Left hindlimb (tissue), 1 donor: ENCODE results near the gene ABR.
A peak's percentile ranks its signal among the peaks of the same experiment; 100 is the strongest.

Experiments used
- DNase-seq: peaks from one replicate; pipeline ENCODE4 v3.0.0-alpha.2; 2018

The ABR gene

DNA sequence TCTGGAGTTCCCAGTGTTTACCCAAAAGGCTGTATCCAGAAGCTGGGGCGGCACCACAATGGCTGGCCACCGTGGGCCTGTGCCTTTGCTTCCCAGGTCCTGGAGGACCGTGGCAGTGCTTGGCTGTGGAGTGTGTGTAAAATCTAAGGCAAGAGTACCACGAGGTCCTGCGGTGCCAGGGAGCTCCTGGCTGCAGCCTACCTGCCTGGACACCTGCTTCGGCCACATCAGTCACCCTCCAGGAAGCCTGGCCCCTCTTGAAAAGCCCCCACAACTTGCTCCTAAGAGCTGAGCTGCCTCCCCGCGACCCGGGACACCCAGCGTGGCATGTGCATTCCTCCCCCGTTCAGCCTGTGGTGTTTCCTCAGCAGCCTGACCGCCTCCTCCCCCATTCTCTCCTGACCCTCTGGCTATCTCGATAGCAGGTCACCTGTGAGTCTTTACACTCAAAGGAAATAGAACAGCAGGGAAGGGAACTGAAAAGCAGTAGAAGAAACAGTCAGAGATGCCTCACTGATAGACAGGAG, 174.9 kb downstream of the ABR start:
- DNase-seq: no peak

DNA sequence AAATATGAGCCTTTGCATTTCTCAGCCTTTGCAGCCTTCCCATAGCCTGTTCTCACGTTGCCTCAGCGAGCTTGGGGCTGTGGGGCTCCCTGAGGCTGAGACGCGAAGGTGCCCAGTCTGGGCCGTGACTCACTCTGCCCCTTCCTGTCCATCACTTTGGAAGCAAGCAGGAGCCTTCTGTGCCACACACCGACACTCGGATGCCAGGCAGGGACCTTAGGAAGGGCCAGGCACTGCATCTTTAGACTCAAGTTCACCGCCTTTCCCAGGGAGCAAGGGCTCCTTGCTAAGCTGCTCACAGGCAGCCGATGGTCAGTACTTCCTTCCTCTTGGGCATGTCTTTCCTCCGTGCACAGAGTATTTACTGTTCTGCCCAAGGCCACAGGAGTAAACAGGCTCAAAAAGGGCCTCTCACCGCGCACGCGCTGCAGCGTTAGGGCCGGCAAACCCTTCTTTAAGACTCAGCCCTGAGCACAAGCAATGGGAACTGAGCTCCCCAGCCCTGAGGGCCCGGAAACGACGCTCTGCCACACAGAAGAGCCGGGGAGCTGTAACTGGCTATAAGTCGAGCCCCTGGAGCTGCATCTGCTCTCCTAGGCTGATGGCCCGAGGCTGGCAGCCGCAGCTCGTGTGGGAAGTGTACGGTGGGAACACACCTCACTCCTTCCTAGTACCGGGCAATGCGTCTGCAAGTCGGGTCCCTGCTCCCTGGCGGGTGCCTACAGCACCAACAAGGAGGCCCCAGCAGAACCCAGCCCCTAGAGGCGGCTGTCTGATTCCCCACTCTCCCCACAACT, 175.6 kb downstream of the ABR start:
- DNase-seq: peak; percentile 35

DNA sequence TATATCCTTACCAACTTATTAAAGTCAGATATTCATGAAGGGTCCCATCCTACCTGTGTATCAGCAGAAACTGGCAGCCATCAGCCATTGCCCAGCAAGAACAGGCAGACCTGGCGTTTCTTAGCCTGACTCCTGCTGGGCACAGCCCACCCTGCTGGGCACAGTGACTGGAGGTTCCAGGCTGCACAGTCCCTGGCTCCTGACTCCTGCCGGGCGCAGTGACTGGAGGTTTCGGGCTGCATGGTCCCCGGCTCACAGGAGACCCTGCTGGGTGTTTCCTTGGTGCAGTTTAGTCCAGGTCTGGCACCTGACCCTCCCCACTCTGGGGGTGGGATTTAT, 176.2 kb downstream of the ABR start:
- DNase-seq: peak; percentile 36

DNA sequence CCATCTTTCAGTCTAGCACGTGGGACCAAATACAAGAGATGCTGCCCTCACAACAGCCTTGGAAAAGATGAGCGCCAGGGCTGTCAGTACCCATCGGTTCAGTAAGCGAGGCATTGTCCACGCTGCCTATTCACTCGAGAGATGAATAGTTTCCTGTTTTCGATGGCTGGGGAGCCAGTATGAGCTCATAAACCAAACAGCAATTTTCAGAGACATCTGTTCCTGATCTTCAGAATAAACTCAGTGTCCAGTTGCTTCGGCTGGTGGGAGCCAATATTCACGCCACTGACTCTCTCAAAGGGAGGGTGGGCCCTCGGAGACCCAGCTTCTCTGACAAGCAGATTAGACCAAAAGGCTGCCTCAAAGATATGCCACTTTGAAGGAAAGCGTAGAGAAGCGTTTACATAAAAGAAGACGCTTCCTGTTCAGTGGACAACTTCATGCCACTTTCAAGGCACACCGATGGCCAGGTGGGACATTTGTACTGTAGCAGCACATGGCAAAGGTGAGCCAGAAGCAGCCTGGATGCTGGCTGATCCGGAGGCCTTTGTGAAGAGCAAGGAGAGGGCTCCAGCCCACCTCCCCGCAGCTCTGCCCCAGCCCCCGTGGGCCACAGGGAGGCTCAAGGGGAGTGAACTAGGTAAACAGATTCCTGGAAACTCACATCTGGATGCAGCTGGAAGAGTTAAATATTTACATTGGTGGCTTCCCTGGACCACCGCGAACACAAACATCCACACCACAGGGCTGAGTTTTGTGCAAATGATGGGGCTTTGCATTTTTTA, 176.8 kb downstream of the ABR start:
- DNase-seq: peak; percentile 46

DNA sequence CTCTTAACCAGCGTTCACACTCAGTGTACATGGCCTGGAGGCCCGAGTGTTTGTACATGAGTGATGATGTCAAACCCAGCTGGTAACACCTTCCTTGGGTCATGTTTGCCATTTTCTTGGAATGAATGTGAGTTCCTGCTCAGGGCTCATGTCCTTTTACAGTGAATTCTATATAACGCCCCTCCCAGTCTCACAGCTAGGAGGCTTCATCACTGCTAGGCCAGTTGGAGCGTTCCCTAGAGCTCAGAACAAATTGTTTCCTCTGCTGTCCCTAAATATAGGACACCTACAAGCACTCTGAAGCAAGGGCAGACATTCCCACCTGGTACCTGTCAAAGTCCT, 177.4 kb downstream of the ABR start:
- DNase-seq: no peak

DNA sequence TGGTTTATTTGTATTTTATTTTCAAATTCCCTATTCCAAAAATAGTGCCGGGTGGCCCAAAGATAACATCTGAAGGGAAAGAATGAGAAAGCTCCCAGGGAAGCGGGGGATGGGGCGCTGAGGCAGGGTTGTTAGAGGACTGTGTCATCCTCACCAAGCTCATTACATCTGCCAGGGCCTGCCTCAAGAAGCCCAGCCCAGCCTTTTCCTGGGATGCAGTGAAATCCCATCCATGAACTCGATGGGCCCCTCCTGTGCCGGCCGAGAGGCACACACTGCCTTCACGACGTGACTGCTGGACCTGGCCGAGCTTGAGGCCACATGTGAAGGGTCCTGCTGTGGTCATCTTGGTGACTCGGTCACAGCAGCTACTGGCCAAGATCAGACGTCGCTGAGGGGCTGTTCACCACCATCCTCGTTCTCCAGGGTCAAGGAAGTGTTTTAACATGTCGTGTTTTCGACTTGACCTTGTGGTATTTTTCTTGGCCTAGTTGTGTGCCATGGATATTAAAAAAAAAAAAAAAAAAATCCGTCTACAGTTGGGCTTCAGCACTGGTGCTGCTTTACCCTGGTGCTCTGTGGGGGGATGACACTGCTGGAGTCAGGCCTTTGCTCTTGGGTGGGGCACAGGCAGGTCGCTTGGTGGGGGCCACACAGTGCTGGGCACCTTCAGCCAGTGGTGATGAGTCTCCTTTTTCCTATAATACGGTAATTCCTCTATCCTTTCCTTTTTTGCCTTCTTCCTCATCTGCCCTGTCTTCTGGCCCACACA, 178.0 kb downstream of the ABR start:
- DNase-seq: peak; percentile 44

DNA sequence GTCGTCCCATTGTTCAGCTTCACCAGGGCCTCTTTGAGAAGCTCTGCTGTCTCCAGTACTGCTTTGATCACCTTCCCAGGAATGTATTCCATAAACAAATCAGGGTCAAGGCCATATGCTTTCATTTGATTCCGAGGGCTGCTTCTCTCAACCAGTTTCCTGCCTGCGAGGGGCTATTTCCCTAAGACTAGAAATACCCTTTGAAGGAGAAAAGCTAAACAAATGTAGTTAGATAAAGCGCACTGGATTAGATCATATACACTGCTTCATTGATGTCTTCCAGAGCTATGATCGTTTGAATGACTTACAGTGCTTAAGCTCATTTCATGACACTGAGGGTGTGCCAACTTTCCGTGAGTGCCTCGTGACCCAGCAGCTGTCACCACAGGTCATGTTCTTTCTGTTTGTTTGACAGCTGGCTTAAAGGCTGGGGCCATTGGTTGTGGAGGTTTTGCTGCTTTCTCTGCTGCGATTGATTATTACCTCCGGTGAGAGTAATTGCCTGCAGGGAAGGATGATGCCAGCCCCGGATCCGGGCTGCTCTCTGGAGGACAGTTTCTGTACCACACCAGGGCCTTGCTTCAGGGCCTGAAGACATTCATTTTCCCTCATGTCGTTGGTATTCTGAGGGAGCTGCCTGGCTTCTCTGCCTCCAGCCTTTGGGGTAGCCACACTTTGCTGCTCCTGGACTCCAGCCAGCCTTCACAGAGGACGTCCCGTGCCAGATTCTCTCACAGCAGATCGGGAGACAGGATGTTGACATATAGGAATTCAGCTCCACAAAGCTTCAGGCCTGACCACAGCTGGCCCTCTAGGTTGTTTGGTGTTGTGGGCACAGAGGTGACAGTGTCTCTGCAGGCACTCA, 179.0 kb downstream of the ABR start:
- peak; percentile 63 for DNase-seq

DNA sequence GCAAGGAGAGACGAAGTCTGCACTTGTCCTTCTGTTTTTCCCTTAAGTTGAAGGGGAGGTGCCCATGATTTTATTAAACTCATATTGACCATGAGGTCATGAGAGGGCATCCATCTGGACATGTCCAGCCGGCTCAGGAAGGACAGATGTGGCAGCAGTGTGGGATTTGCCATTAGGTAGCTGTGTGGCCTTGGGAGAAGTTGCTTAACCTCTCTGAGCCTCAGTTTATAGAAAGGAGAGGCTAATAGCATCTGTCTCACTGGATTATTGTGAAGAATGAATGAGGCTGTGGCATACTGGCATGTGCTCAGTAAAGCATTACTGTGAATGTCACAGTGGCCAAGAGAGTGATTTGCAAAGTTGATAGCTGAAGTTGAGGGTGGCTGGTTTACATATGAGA, 181.7 kb downstream of the ABR start:
- DNase-seq: no peak

DNA sequence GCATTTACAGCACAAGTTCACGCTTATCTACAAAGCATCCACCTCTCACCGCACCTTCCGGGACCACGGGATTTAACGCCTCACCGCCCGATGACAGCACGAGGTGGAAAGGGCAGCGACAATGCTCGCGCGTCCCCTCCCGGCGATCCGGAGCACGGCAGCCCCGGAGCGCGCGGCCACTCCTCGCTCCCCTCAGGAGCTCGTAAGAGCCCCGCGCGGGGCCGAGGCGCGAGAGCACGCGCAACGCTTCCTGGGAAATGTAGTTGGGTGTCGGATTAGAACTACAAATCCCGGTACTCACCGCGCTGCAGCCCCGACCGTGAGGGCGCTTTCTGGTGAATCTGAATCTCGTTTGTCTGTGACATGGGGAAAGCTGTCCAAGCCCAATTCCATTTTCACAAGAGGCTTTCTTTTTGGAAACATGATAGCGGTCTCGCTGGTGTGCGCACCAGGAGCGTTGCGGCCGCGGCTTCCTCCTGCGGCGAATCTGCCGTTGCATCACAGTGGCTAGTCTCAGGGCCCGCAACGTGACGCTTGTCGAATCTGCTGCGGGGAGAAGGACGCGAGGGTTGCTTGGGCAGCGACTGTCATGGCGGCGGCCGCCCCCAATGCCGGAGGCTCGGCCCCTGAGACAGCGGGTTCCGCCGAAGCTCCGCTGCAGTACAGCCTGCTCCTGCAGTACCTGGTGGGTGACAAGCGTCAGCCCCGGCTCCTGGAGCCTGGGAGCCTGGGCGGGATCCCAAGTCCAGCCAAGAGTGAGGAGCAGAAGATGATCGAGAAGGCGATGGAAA, 183.0 kb downstream of the ABR start, which contains the start of gene TIMM22:
Gene TIMM22 (plus strand): TSS at position 576 of the 791 bp plus-strand sequence. CDS start 14 bp downstream, at position 590.
- peak; percentile 95 for DNase-seq

DNA sequence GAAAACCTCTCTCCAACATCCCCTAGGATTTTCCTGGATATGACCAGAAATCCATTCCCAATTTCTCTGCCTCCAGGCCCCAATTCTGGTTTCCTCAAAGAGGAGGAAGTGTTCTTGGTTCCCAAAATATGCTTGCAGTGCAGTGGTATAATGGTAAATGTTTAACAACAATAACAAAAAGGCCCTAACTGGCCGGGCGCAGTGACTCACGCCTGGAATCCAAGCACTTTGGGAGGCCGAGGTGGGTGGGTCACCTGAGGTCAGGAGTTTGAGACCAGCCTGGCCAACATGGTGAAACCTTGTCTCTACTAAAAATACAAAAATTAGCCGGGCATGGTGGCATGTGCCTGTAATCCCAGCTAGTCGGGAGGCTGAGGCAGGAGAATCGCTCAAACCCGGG, 184.5 kb downstream of the ABR start:
- DNase-seq: peak; percentile 21

DNA sequence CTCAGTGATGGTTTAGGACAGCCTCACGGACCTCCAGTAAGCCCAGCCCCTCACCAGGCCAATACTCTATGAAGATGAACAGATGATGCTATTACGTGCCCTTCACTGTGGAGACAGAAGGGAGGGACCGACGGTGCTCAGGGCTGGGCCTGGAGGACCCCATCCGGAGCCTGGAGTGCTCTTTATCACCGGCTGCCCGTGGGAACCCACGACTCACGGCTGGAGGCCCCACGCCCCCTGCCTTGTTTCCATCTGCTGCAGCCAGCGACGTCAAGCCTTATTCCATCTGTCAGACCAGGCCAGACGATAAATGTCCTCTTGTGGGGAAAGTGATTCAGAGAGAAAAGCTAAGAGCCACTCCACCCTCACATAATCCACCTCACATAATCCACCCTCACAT, 186.8 kb downstream of the ABR start:
- no peak for DNase-seq

DNA sequence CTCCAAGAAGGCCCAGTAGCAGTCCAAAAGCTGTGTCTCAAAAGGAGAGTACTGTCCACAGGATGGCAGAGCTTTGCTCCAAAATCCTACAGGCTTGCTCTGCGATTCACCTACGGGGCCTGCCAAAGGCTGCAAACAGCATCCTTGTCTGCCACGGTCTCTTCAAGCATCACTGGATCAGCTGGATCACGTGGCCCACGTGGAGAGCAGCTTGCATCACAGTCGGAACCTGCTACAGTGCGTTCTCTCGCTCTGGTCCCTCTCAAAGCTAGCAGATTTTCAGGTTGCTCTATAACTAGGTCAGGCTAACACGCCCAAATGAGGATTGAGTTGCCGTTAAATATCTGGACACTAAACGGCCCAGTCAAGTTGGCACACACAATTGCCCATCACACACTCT, 191.2 kb downstream of the ABR start:
- DNase-seq: no peak

DNA sequence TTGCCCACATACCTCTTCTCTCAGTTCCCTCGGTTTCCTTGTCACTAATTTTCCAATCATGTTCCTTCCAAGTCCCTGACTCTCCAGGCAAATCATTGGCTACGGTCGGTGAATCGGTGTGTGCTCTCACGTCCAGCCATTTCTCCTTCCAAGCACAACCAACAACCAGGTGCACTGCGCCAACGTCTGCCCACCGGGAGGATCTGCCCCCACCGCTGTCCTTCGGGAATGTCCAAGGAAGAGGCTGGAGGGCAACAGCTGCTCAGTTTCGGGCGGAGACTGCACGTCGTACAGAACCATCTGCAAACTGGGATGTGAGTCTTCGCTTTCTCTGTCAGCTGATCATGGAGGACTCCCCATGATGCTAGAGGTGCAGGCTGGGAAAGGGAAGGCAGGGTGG, 191.8 kb downstream of the ABR start:
- DNase-seq: no peak

DNA sequence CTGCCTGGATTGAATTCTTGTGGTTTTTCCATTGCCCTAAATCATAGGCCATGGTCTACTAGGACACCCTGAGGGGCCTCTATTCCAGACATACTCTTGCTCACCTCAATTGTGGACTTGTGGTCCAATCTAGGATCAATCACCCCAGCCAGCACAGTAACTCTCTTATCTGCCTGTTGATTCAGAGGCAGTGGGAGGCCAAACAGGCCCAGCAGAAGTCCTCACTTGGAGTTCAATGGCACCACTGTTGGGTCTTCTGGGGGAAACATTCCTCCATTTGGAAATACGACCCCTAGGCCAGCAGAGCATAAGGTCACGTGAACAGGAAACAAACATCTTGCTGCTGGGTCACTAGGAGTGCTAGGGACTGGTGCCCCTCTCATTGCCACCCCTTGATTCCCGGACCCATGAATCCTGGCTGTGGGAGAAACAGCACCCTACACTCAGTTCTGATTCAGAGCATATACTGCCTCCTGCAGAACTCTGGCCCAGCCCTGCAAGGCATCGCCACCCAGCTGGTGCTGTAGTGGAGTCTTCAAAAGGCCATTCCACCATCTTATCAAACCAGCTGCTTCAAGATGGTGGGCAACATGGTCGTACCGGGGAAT, 193.4 kb downstream of the ABR start:
- no peak for DNase-seq

DNA sequence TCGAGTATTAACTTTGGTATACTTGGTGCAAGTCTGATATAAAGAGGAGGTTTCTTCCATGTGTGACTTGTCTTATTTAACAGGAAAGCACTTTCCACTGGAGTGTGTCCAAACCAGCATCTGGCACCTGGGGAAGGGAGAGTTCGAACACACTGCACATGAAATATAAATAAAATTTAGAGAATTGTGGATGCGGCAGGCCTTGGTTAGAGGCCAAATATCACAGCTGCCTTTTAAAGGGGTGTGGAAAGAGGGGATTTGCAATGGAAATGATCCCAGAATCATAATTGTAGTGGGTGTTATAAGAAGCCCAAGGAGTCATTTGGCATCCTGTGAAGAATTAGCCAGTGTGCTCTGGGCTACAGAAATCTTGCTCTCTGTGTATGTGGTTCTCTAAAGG, 195.9 kb downstream of the ABR start:
- no peak for DNase-seq

DNA sequence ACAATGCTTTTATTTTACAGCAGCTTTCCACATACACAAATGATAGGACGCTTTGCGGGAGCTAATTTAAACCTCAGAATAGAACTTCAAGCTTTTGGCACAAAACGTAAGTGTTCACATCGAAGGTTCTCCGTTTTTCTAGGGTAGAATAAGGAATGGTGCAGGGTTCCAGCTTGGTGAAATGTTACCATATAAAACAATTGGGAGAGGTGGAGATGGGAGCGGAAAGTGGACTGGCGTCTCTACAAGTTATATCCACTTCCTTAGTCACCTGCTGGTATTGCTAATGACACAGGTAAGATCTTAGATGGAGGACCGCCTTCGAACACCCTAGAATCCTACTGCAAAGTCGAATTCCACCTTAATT, 198.5 kb downstream of the ABR start:
- DNase-seq: no peak

DNA sequence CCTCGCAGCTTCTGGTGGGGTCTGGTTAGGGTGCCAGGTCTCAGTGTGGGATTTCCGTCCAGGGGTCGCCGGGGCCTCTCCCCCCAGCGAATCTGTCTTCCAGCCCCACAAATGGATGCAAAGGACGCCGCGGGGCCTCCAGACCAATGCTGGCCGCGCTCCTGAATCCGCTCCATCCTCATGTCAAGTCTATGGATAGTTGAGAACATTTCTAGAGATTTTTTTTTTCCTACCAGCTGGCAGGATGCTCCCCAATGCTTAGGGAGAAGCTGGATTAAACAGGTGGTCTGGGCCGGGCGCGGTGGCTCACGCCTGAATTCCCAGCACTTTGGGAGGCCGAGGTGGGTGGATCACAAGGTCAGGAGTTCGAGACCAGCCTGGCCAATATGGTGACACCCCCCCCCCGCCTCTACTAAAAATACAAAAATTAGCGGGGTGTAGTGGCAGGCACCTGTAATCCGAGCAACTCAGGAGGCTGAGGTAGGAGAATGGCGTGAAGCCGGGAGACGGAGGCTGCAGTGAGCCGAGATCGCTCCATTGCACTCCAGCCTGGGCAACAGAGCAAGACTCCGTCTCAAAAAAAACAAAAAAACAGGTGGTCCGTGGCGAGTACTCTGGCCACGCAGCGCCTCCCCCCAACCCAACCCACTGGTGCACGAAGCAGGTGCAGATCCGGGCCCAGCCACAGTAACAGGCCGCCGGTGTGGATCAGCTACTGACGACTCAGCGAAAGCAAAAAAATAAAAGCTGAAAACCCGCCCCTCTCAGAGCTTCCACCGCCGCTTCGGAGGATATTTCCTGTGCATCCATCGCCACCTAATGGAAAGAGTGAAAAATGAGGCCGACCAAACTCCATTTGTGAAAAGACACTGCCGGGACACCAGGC, 199.1 kb downstream of the ABR start:
- DNase-seq: peak; percentile 88

DNA sequence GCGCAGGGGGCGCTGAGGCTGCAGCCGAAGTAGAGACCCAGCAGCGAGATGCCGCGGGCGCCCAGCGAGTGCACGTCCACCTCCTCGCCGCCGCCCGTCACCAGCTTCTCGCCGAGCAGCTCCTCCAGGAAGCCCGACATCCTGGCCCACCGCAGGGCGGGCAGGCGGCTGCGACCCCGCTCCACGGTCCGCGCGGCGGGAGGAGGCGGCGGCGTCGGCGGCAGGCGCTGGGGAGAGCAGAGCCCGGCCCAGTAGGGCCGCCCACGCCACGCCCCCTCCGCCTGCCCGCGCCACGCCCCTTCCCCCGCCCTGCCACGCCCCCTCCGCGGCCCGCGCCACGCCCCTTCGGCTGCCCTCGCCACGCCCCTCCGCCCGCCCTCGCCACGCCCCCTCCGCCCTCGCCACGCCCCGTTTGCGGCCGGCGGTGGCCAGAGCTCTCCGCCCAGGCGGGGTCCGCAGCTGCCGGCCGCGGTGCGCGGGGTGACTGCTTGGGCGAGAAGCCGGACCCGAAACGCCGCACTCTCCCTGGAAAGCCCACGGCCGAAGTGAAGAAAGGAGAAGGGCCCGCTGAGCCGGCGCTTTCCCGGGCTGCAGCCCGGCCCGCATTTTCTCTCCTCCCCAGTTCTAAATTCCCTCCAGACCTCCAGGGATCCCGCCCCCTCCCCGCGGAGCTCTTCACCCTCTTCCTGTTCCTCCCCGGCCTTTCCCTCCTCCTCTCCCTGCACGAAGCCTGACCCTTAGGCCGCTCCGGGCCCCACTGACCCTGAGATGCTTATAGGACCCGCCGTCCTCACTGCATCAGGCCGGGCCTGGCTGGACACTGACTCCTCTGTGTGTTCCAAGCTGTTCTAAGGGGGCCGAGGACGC, 200.0 kb downstream of the ABR start, which contains the start of gene NXN:
Gene NXN (minus strand): TSS at position 238 of the 867 bp plus-strand sequence.
- DNase-seq: peak; percentile 94

DNA sequence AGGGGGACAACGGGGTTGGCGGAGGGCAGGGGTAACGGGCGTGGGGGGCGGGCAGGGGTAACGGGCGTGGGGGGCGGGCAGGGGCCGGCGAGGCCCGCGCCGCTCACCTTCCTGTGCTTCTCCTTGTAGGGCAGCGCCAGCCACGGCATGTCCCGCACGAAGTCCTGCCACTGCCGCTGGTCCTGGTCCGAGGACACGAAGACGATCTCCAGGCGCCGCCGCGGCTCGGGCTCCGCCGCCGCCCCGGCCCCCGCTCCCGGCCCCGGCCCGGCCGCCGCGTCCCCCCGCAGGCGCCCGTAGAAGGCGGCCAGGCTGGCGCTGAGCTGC, 200.6 kb downstream of the ABR start:
- DNase-seq: no peak
